ENCODE data around the gene NFKBIL1.
"Not testable (repeated sequence)": the region's sequence is repeated elsewhere in the genome, so short reads cannot be mapped to it uniquely, and the experiment has no call there.

NFKBIL1 gene

GRCh38 chr6:31546339-31546957, 960 bp upstream of the NFKBIL1 start, which contains the start of gene ATP6V1G2:
Gene ATP6V1G2, minus strand, starts transcription at chr6:31546608. Its CDS starts 49 bp downstream, at chr6:31546559.
- Mint-ChIP-seq H3K4me3 (peak within 1 kb of the TSS; percentile 83 to 90), H3K27me3 (no peaks in the 10 kb centered on the region), H3K4me1 (peaks cover 42% of the 10 kb centered on the region), H3K27ac (peak within 1 kb of the TSS; percentile 75 to 78), H3K9me3 (no peaks in the 10 kb centered on the region)
- ATAC-seq, result peak; percentile 80
- peak; percentile 91 to 93 for DNase-seq

GRCh38 chr6:31547727-31548543, 527 bp downstream of the NFKBIL1 start:
- DNase-seq, result no peak

GRCh38 chr6:31548544-31548873, 1.1 kb downstream of the NFKBIL1 start:
- peaks cover 52% of the 10 kb centered on the region for H3K4me1 Mint-ChIP-seq
- no peak for ATAC-seq
- no peak overlapping the region for H3K27ac Mint-ChIP-seq
- no peaks in the 10 kb centered on the region for H3K9me3 Mint-ChIP-seq
- no peak for DNase-seq
- H3K27me3 Mint-ChIP-seq, result no peaks in the 10 kb centered on the region
- peak overlapping the region; percentile 83 to 90 for H3K4me3 Mint-ChIP-seq

More at GRCh38 chr6:31547727-31548543, 527 bp downstream of the NFKBIL1 start:
- Mint-ChIP-seq H3K27me3 (no peaks in the 10 kb centered on the region), H3K9me3 (no peaks in the 10 kb centered on the region), H3K4me1 (peaks cover 52% of the 10 kb centered on the region), H3K27ac (peak overlapping the region; percentile 75 to 78), H3K4me3 (peak overlapping the region; percentile 83 to 90)
- ATAC-seq, result no peak

- not testable (repeated sequence) for ATAC-seq, H3K27me3 Mint-ChIP-seq, H3K9me3 Mint-ChIP-seq, H3K27ac Mint-ChIP-seq
- Mint-ChIP-seq H3K4me3 (peak overlapping the region; percentile 11 to 39), H3K4me1 (peaks cover 55% of the 10 kb centered on the region)
- peak; percentile 41 to 48 for DNase-seq
These were observed 4.0 kb downstream of the NFKBIL1 start for GRCh38 chr6:31551371-31551770.

- ATAC-seq (no peak), DNase-seq (no peak)
- H3K4me3 Mint-ChIP-seq, result peak overlapping the region; percentile 18 to 44
- H3K27me3 Mint-ChIP-seq, result no peaks in the 10 kb centered on the region
- no peaks in the 10 kb centered on the region for H3K9me3 Mint-ChIP-seq
- H3K4me1 Mint-ChIP-seq, result peaks cover 79% of the 10 kb centered on the region
- no peak overlapping the region for H3K27ac Mint-ChIP-seq
These were observed 8.9 kb downstream of the NFKBIL1 start for GRCh38 chr6:31556307-31556706.

- Mint-ChIP-seq H3K4me3 (peak overlapping the region; percentile 72 to 73), H3K27ac (peak overlapping the region in 1 of 2 donors; percentile 94), H3K9me3 (no peaks in the 10 kb centered on the region), H3K27me3 (no peaks in the 10 kb centered on the region), H3K4me1 (peaks cover 80% of the 10 kb centered on the region)
- ATAC-seq (no peak), DNase-seq (no peak)
These were observed 10.3 kb downstream of the NFKBIL1 start for GRCh38 chr6:31557443-31558317.

GRCh38 chr6:31558318-31558625, 10.9 kb downstream of the NFKBIL1 start:
- Mint-ChIP-seq H3K4me1 (peaks cover 86% of the 10 kb centered on the region), H3K27ac (peak overlapping the region; percentile 89 to 94), H3K9me3 (no peaks in the 10 kb centered on the region), H3K27me3 (no peaks in the 10 kb centered on the region), H3K4me3 (peak overlapping the region; percentile 72 to 73)
- no peak for ATAC-seq
- DNase-seq, result no peak

GRCh38 chr6:31558631-31559500, 11.5 kb downstream of the NFKBIL1 start:
- peak; percentile 56 to 64 for DNase-seq

GRCh38 chr6:31559606-31559957, 12.2 kb downstream of the NFKBIL1 start:
- Mint-ChIP-seq H3K27me3 (no peaks in the 10 kb centered on the region), H3K27ac (peak overlapping the region; percentile 89 to 94), H3K4me1 (peaks cover 90% of the 10 kb centered on the region), H3K9me3 (no peaks in the 10 kb centered on the region), H3K4me3 (peak overlapping the region; percentile 72 to 73)
- peak; percentile 48 for ATAC-seq
- no peak for DNase-seq

More at GRCh38 chr6:31558631-31559500, 11.5 kb downstream of the NFKBIL1 start:
- peak overlapping the region; percentile 72 to 73 for H3K4me3 Mint-ChIP-seq
- no peaks in the 10 kb centered on the region for H3K27me3 Mint-ChIP-seq
- H3K27ac Mint-ChIP-seq, result peak overlapping the region; percentile 89 to 94
- H3K9me3 Mint-ChIP-seq, result no peaks in the 10 kb centered on the region
- peaks cover 92% of the 10 kb centered on the region for H3K4me1 Mint-ChIP-seq
- peak; percentile 62 for ATAC-seq

- peak; percentile 81 for ATAC-seq
- DNase-seq, result peak; percentile 47 to 79
- no peaks in the 10 kb centered on the region for H3K9me3 Mint-ChIP-seq
- peak overlapping the region in 1 of 2 donors; percentile 89 for H3K27ac Mint-ChIP-seq
- H3K27me3 Mint-ChIP-seq, result no peaks in the 10 kb centered on the region
- H3K4me3 Mint-ChIP-seq, result peak overlapping the region; percentile 72 to 73
- H3K4me1 Mint-ChIP-seq, result peaks cover 91% of the 10 kb centered on the region
These were observed 12.7 kb downstream of the NFKBIL1 start for GRCh38 chr6:31559958-31560696.

- DNase-seq (no peak), ATAC-seq (no peak)
- Mint-ChIP-seq H3K27me3 (no peaks in the 10 kb centered on the region), H3K4me1 (peaks cover 96% of the 10 kb centered on the region), H3K27ac (peak overlapping the region in 1 of 2 donors; percentile 85), H3K9me3 (no peaks in the 10 kb centered on the region), H3K4me3 (peak overlapping the region; percentile 72 to 73)
These were observed 13.3 kb downstream of the NFKBIL1 start for GRCh38 chr6:31560697-31561058.

GRCh38 chr6:31567531-31568370, 20.3 kb downstream of the NFKBIL1 start:
- peak overlapping the region; percentile 12 to 21 for H3K27ac Mint-ChIP-seq
- peak overlapping the region; percentile 55 to 66 for H3K4me3 Mint-ChIP-seq
- H3K4me1 Mint-ChIP-seq, result peaks cover 86% of the 10 kb centered on the region
- H3K9me3 Mint-ChIP-seq, result no peaks in the 10 kb centered on the region
- DNase-seq, result peak in 1 of 2 donors; percentile 32
- ATAC-seq, result peak; percentile 35
- H3K27me3 Mint-ChIP-seq, result no peaks in the 10 kb centered on the region

GRCh38 chr6:31568537-31568961, 21.1 kb downstream of the NFKBIL1 start:
- Mint-ChIP-seq H3K27me3 (no peaks in the 10 kb centered on the region), H3K4me1 (peaks cover 86% of the 10 kb centered on the region), H3K9me3 (no peaks in the 10 kb centered on the region), H3K4me3 (peak overlapping the region; percentile 9 to 22), H3K27ac (peak overlapping the region in 1 of 2 donors; percentile 15)
- DNase-seq (peak; percentile 80 to 88), ATAC-seq (peak; percentile 80)

Data from stimulated activated naive CD8-positive, alpha-beta T cell treated with anti-CD3 and anti-CD28 coated beads, Interleukin-15, amount 100 ng/mL, for 72 hours (primary cell).